Vagina (tissue), 2 donors: ENCODE measurements around the gene FMNL2.

Experiments
- CTCF ChIP-seq, 3 experiments: fragments of 450-650 bp in 2 of 3; fragments of 200-600 bp in 1 of 3; sonication (generic) in 1 of 3; IDR thresholded peaks; one replicate each; pipeline ENCODE4 v1.5.1; 2017 to 2019; ENCODE audit warnings: antibody characterized with exemption in 3 of 3, mild to moderate bottlenecking in 2 of 3, moderate library complexity in 2 of 3
- POLR2A ChIP-seq, 2 donors: fragments of 450-650 bp; IDR thresholded peaks; one replicate each; pipeline ENCODE4 v1.6.1; 2017; ENCODE audit warnings: antibody characterized with exemption in 2 of 2, mild to moderate bottlenecking in 2 of 2, moderate library complexity in 2 of 2
- POLR2AphosphoS5 ChIP-seq, 2 donors: sonication (generic); formaldehyde crosslinking; IDR thresholded peaks; one replicate each; pipeline ENCODE4 v1.9.0; 2017; ENCODE audit warnings: antibody characterized with exemption in 2 of 2, mild to moderate bottlenecking in 2 of 2, low read depth in 1 of 2; ENCODE audit not compliant: insufficient read depth in 1 of 2

- TF ChIP-seq CTCF (IDR thresholded peaks at IDR 0.05), result no peak
- TF ChIP-seq POLR2AphosphoS5 (IDR thresholded peaks at IDR 0.05; ENCODE audit: insufficient read depth in 1 of 2, low read depth in 1 of 2), result no peak
- no peak for TF ChIP-seq POLR2A (IDR thresholded peaks at IDR 0.05)
Measured at GRCh38 chr2:152587187-152587947, 252.4 kb downstream of the FMNL2 start.
